Smooth muscle cell (in vitro differentiated cells): ENCODE data around the gene DLGAP4. TPM values are rescaled to one million over a fixed set of nuclear protein-coding genes. Genes with fewer than 3 reads are reported as not detected.

Experiments
- DNase-seq: peaks from one replicate; lab custom pipeline; 2025; ENCODE audit not compliant: unreplicated experiment; lab: John Stamatoyannopoulos, UW
- H2AFZ ChIP-seq: fragments of 200-600 bp; sonication (generic); 2 replicates; pipeline ENCODE4 v1.6.0; 2016; ENCODE audit warnings: antibody characterized with exemption, low read depth, mild to moderate bottlenecking
- H3F3A ChIP-seq: fragments of 200-600 bp; sonication (generic); 2 replicates; pipeline ENCODE4 v1.6.0; 2017; ENCODE audit warnings: antibody characterized with exemption, low read depth
- H3K27ac ChIP-seq: fragments of 200-600 bp; sonication (generic); 2 replicates; pipeline ENCODE4 v1.5.1; 2016; ENCODE audit warnings: low read depth, mild to moderate bottlenecking
- H3K27me3 ChIP-seq: fragments of 200-600 bp; sonication (generic); 2 replicates; pipeline ENCODE4 v1.6.1; 2016; ENCODE audit warnings: low read depth, mild to moderate bottlenecking
- H3K36me3 ChIP-seq: fragments of 200-600 bp; sonication (generic); 2 replicates; pipeline ENCODE4 v1.5.1; 2016; ENCODE audit warnings: low read depth
- H3K4me1 ChIP-seq: fragments of 200-600 bp; sonication (generic); 2 replicates; pipeline ENCODE4 v1.5.1; 2016; ENCODE audit warnings: low read depth
- H3K4me2 ChIP-seq: fragments of 200-600 bp; sonication (generic); 2 replicates; pipeline ENCODE4 v1.6.0; 2016; ENCODE audit warnings: mild to moderate bottlenecking
- H3K4me3 ChIP-seq: fragments of 200-600 bp; sonication (generic); 2 replicates; pipeline ENCODE4 v1.5.1; 2016; ENCODE audit warnings: mild to moderate bottlenecking
- H3K79me2 ChIP-seq: fragments of 200-600 bp; sonication (generic); 2 replicates; pipeline ENCODE4 v1.6.0; 2016; ENCODE audit warnings: low read depth, mild to moderate bottlenecking
- H3K9ac ChIP-seq: fragments of 200-600 bp; sonication (generic); 2 replicates; pipeline ENCODE4 v1.6.0; 2016; ENCODE audit warnings: low read depth
- H3K9me3 ChIP-seq: fragments of 200-600 bp; sonication (generic); replicated peaks from 2 replicates; pipeline ENCODE4 v1.5.1; 2016; ENCODE audit warnings: low read depth
- H4K20me1 ChIP-seq: fragments of 200-600 bp; sonication (generic); 2 replicates; pipeline ENCODE4 v1.6.0; 2016; ENCODE audit warnings: low read depth
- WGBS: methylation state at CpG from one replicate; pipeline ENCODE4 v1.1.7; 2016; ENCODE audit warnings: low lambda C conversion rate; 5-methylcytosine and 5-hydroxymethylcytosine counted together
- polyA plus RNA-seq: library from polyadenylated mRNA; unstranded; fragments of >200 nt; fragmentation: Nextera tagmentation; extraction: Ambion mirVana; gene quantifications from 2 replicates; pipeline ENCODE4 v1.2.1, GENCODE V29; 2016
- total RNA-seq: library from RNA; depleted of rRNA; stranded (reverse); fragments of >200 nt; gene quantifications from 2 replicates; pipeline ENCODE4 v1.2.3, GENCODE V29; 2014
- TF ChIP-seq, protein P1 (sequence below): fragments of 200-600 bp; sonication (generic); IDR thresholded peaks from 2 replicates; pipeline ENCODE4 v1.5.1; 2017; ENCODE audit warnings: borderline replicate concordance, mild to moderate bottlenecking, antibody characterized with exemption; ENCODE audit not compliant: insufficient read depth, poor library complexity, severe bottlenecking

DLGAP4 gene
- total and polyA plus RNA-seq, 2 experiments from 2014 or later, result 86.8 to 102 TPM

DNA sequence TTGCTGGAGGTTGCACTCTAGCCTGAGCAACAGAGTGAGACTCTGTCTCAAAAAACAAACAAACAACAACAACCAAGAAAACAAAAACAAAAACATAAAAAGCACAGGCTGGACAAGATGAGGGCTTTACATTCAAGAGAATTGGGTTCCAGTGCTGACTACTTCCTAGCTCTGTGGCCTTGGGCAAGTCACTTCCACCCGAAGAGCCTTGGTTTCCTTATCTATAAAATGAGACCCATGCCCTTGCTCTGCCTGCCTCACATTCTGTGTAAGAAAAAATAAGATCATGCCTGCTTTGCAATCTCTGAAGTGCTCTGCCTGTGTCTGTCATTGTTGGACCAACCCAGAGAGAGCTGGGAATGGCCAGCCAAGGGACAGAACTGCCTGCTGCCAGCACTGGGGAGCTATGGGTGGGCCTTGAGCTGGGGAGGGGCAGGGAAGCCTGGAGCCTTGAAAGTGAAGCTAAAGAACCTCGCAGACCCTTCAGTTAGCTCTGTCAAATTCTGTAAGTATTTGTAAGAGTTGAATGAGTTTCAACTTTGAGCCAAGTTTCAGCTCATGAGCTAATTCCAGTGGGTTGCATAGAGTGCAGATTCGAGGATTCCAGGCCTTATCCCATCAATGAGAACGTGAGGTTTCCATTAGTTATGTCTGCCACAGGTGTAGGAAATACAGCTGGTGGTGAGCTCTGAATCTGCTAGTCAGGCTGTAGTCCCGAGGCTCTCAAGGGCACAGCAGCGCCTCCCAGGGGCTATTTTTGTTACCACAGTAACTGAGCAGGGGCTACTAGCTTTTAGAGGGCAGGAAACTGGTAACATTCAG is 93.2 kb downstream of the DLGAP4 start:
- Histone ChIP-seq H3K4me3 (no peak overlapping the region), H3K27ac (no peak overlapping the region), H3K36me3 (no peaks in the 10 kb centered on the region), H3K4me2 (no peak overlapping the region), H4K20me1 (no peaks in the 10 kb centered on the region), H3K9ac (no peak overlapping the region), H3K27me3 (peaks cover 6% of the 10 kb centered on the region), H3K4me1 (no peaks in the 10 kb centered on the region), H3K9me3 (no peaks in the 10 kb centered on the region), H3F3A (no peaks in the 10 kb centered on the region), H2AFZ (no peak overlapping the region), H3K79me2 (no peaks in the 10 kb centered on the region)
- DNase-seq, result no peak
- 34% methylated on average over 6 of the region's 6 CpGs for WGBS
- TF ChIP-seq, protein P1, sequence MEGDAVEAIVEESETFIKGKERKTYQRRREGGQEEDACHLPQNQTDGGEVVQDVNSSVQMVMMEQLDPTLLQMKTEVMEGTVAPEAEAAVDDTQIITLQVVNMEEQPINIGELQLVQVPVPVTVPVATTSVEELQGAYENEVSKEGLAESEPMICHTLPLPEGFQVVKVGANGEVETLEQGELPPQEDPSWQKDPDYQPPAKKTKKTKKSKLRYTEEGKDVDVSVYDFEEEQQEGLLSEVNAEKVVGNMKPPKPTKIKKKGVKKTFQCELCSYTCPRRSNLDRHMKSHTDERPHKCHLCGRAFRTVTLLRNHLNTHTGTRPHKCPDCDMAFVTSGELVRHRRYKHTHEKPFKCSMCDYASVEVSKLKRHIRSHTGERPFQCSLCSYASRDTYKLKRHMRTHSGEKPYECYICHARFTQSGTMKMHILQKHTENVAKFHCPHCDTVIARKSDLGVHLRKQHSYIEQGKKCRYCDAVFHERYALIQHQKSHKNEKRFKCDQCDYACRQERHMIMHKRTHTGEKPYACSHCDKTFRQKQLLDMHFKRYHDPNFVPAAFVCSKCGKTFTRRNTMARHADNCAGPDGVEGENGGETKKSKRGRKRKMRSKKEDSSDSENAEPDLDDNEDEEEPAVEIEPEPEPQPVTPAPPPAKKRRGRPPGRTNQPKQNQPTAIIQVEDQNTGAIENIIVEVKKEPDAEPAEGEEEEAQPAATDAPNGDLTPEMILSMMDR, result peak; percentile 22

DNA sequence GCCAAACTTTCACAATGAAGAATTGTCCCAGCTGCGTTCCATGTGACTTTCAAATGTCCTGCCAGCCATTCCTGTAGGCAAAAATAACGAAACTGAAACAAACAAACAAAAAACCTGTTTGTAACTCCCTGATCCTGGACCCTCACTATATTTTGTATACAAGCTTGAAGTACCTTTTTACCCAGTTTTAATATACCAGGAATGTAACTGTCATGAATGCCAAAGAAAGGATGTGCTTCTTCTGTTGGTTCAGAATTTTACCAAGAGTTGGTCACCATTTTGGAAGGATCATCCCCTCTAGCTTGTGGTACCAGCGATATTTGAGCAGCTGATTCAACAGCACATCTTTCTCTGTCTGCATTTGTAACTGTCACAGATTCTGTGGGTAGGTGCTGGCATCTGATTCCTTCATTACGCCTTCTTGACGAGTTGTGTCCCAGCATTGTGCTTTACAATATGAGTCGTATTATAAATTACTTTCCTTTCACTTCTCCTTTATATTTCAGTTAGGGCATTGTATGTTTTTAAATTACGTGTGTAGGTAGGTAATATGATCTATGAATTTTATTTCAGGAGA is 93.9 kb downstream of the DLGAP4 start:
- TF ChIP-seq, protein P1, result no peak
- Histone ChIP-seq H3K4me1 (no peaks in the 10 kb centered on the region), H2AFZ (no peak overlapping the region), H3K27ac (no peak overlapping the region), H3K4me2 (no peak overlapping the region), H4K20me1 (no peaks in the 10 kb centered on the region), H3K79me2 (no peaks in the 10 kb centered on the region), H3K27me3 (peaks cover 6% of the 10 kb centered on the region), H3K9me3 (no peaks in the 10 kb centered on the region), H3F3A (no peaks in the 10 kb centered on the region), H3K36me3 (no peaks in the 10 kb centered on the region), H3K4me3 (no peak overlapping the region), H3K9ac (no peak overlapping the region)
- DNase-seq, result no peak
- WGBS, result 71% methylated on average over 7 of the region's 7 CpGs

DNA sequence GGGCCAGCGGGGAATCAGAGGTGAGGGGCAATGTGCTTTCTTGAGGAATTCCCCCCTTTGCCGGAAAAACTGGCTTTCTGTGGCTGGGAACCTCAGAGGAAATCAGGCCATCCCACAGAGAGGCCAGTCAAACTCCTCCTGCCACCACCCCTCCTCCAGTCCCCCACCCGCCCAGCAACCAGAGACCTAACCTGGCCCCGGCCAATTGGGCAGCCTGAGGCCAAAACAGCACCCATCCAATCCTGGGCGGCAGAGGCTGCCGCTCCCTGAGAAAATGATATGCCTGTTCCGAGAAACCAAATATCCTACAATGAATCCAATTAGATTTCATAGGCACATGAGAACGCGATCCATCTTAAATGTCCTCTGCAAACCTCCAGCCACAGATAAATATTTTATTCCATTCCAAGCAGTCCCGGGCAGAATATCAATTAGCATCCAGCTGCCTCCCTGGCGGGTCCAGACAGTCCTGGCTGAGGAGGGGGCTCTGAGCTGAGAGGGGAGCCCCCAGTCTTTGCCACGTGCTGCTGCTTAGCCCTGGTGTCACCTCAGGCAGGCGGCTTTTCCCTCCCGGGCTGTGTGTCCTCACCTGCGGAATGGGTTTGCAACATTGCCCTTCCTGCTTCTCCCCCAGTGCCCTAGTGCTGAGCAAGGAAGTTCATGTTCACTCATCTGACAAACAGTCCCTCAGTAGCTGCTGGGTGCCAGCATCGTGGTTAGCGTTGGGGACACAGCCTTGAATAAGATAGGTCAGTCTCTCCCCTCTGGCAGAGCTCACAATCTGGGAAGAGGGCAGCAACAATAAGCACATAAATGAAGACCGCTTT is 95.0 kb downstream of the DLGAP4 start:
- no peak overlapping the region for H3K4me3 ChIP-seq
- no peak overlapping the region for H2AFZ ChIP-seq
- H3K4me2 ChIP-seq, result no peak overlapping the region
- TF ChIP-seq, protein P1, result no peak
- no peaks in the 10 kb centered on the region for H3K9me3 ChIP-seq
- H3K36me3 ChIP-seq, result no peaks in the 10 kb centered on the region
- no peak overlapping the region for H3K9ac ChIP-seq
- H3F3A ChIP-seq, result no peaks in the 10 kb centered on the region
- no peaks in the 10 kb centered on the region for H4K20me1 ChIP-seq
- no peak for DNase-seq
- no peak overlapping the region for H3K27ac ChIP-seq
- no peaks in the 10 kb centered on the region for H3K79me2 ChIP-seq
- no peaks in the 10 kb centered on the region for H3K4me1 ChIP-seq
- 69% methylated on average over 18 of the region's 18 CpGs for WGBS
- peaks cover 6% of the 10 kb centered on the region for H3K27me3 ChIP-seq
